HepG2 (cell line): ENCODE results near the gene NCBP2. TPM values are rescaled to one million over a fixed set of nuclear protein-coding genes. Genes with fewer than 3 reads are reported as not detected.

ENCODE experiments used
- BRD4 ChIP-seq: sonication (generic); formaldehyde crosslinking; IDR thresholded peaks from 2 replicates; pipeline ENCODE4 v1.4.0; 2020; ENCODE audit warnings: missing genetic modification reagents
- CERS6 ChIP-seq: sonication (generic); formaldehyde crosslinking; IDR thresholded peaks from 2 replicates; pipeline ENCODE4 v1.5.0; 2020; ENCODE audit warnings: missing genetic modification reagents
- ELF4 ChIP-seq: sonication (generic); formaldehyde crosslinking; IDR thresholded peaks from 2 replicates; pipeline ENCODE4 v1.5.0; 2020; ENCODE audit warnings: missing genetic modification reagents, mild to moderate bottlenecking, moderate library complexity, borderline replicate concordance
- JDP2 ChIP-seq: sonication (generic); formaldehyde crosslinking; IDR thresholded peaks from 2 replicates; pipeline ENCODE4 v1.8.1; 2022; ENCODE audit warnings: missing genetic modification reagents, borderline replicate concordance
- KAT2B ChIP-seq: fragments of 150-350 bp; IDR thresholded peaks from 2 replicates; pipeline ENCODE4 v1.6.1; 2014; ENCODE audit warnings: low read depth, low read length, borderline replicate concordance
- NR2F2 ChIP-seq: IDR thresholded peaks from 2 replicates; pipeline ENCODE4 v1.6.1; 2012; ENCODE audit warnings: low read depth, inconsistent platforms, borderline replicate concordance
- PAX8 ChIP-seq: sonication (generic); formaldehyde crosslinking; IDR thresholded peaks from 2 replicates; pipeline ENCODE4 v1.8.0; 2022; ENCODE audit warnings: mild to moderate bottlenecking, missing genetic modification reagents, borderline replicate concordance
- SP2 ChIP-seq: sonication (generic); formaldehyde crosslinking; IDR thresholded peaks from 2 replicates; pipeline ENCODE4 v1.5.1; 2020; ENCODE audit warnings: mild to moderate bottlenecking, missing genetic modification reagents
- TBP ChIP-seq: sonication (generic); formaldehyde crosslinking; IDR thresholded peaks from 2 replicates; pipeline ENCODE4 v1.5.0; 2020; ENCODE audit warnings: missing genetic modification reagents
- ZNF101 ChIP-seq: sonication (generic); formaldehyde crosslinking; IDR thresholded peaks from 2 replicates; pipeline ENCODE4 v1.4.0; 2020; ENCODE audit warnings: mild to moderate bottlenecking, low read depth, missing genetic modification reagents, borderline replicate concordance
- ZNF326 ChIP-seq: sonication (generic); formaldehyde crosslinking; IDR thresholded peaks from 2 replicates; pipeline ENCODE4 v1.4.0; 2020; ENCODE audit warnings: missing genetic modification reagents, borderline replicate concordance
- ZNF576 ChIP-seq: sonication (generic); formaldehyde crosslinking; IDR thresholded peaks from 2 replicates; pipeline ENCODE4 v1.4.0; 2020; ENCODE audit warnings: mild to moderate bottlenecking, missing genetic modification reagents
- ZNF678 ChIP-seq: sonication (generic); formaldehyde crosslinking; IDR thresholded peaks from 2 replicates; pipeline ENCODE4 v1.4.0; 2020; ENCODE audit warnings: mild to moderate bottlenecking, missing genetic modification reagents
- ZNF75D ChIP-seq: sonication (generic); formaldehyde crosslinking; IDR thresholded peaks from 2 replicates; pipeline ENCODE4 v1.8.1; 2023; ENCODE audit warnings: missing genetic modification reagents, mild to moderate bottlenecking, borderline replicate concordance
- ZNF788 ChIP-seq: sonication (generic); formaldehyde crosslinking; IDR thresholded peaks from 2 replicates; pipeline ENCODE4 v1.5.0; 2020; ENCODE audit warnings: mild to moderate bottlenecking, missing genetic modification reagents, borderline replicate concordance
- ZSCAN9 ChIP-seq: IDR thresholded peaks from 2 replicates; pipeline ENCODE4 v1.6.1; 2016; ENCODE audit warnings: borderline replicate concordance
- polyA plus RNA-seq, 8 experiments: library from polyadenylated mRNA; depleted of rRNA in 3 of 8; stranded (reverse) in 7 of 8; unstranded in 1 of 8; fragments of >200 nt; fragmentation: Illumina TruSeq in 4 of 8; extraction: Trizol in 4 of 8; gene quantifications; 2 replicates each; pipeline versions ENCODE4 v1.2.1 to v1.2.3, GENCODE V29; 2011 to 2016; ENCODE audit warnings: low read depth in 4 of 8, missing spikeins in 1 of 8, mixed read lengths in 1 of 8; ENCODE audit not compliant: insufficient read depth in 1 of 8
- total RNA-seq, 5 experiments: library from RNA; depleted of rRNA; stranded (reverse); fragments of >200 nt; fragmentation: Illumina TruSeq; extraction: Trizol; gene quantifications; 2 replicates each; pipeline ENCODE4 v1.2.3, GENCODE V29; 2016; ENCODE audit warnings: low read depth in 1 of 5
- TF ChIP-seq, protein P1 (sequence below): sonication (generic); formaldehyde crosslinking; IDR thresholded peaks from 2 replicates; pipeline ENCODE4 v1.4.0; 2020; ENCODE audit warnings: missing genetic modification reagents, borderline replicate concordance
- TF ChIP-seq, protein P2 (sequence below): IDR thresholded peaks from 2 replicates; pipeline ENCODE4 v1.6.1; 2016; ENCODE audit warnings: missing compliant biosample characterization, missing genetic modification reagents, borderline replicate concordance
- TF ChIP-seq, protein P3 (sequence below): sonication (generic); formaldehyde crosslinking; conservative IDR thresholded peaks from 2 replicates; pipeline ENCODE4 v1.5.0; 2020; ENCODE audit warnings: missing genetic modification reagents
- TF ChIP-seq, protein P4 (sequence below): sonication (generic); formaldehyde crosslinking; IDR thresholded peaks from 2 replicates; pipeline ENCODE4 v1.8.0; 2022; ENCODE audit warnings: low read depth, missing genetic modification reagents

NCBP2 gene
- total and polyA plus RNA-seq, 2 of the 13 experiments (the other 11 are each of a cell fraction or from before 2014, with no cell fraction given) = 58.7 to 95.5 TPM

- TF ChIP-seq PAX8 (no peak), KAT2B (no peak), NR2F2 (peak; percentile 13; the same call in 1 of the 2 replicates), ELF4 (CRISPR knock-in tag) (no peak), ZNF576 (no peak), ZNF678 (CRISPR knock-in tag) (no peak), JDP2 (no peak), TBP (no peak), SP2 (no peak), CERS6 (CRISPR knock-in tag) (no peak), ZNF101 (CRISPR knock-in tag) (no peak), ZSCAN9 (CRISPR knock-in tag) (no peak), BRD4 (CRISPR knock-in tag) (no peak), ZNF788 (CRISPR knock-in tag) (0 out of 2 replicates have a peak, but pooled peaks have one; percentile 8), ZNF75D (CRISPR knock-in tag) (no peak), ZNF326 (CRISPR knock-in tag) (no peak)
- TF ChIP-seq, protein P1, sequence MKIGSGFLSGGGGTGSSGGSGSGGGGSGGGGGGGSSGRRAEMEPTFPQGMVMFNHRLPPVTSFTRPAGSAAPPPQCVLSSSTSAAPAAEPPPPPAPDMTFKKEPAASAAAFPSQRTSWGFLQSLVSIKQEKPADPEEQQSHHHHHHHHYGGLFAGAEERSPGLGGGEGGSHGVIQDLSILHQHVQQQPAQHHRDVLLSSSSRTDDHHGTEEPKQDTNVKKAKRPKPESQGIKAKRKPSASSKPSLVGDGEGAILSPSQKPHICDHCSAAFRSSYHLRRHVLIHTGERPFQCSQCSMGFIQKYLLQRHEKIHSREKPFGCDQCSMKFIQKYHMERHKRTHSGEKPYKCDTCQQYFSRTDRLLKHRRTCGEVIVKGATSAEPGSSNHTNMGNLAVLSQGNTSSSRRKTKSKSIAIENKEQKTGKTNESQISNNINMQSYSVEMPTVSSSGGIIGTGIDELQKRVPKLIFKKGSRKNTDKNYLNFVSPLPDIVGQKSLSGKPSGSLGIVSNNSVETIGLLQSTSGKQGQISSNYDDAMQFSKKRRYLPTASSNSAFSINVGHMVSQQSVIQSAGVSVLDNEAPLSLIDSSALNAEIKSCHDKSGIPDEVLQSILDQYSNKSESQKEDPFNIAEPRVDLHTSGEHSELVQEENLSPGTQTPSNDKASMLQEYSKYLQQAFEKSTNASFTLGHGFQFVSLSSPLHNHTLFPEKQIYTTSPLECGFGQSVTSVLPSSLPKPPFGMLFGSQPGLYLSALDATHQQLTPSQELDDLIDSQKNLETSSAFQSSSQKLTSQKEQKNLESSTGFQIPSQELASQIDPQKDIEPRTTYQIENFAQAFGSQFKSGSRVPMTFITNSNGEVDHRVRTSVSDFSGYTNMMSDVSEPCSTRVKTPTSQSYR (CRISPR knock-in tag) = peak; percentile 57
- TF ChIP-seq, protein P2, sequence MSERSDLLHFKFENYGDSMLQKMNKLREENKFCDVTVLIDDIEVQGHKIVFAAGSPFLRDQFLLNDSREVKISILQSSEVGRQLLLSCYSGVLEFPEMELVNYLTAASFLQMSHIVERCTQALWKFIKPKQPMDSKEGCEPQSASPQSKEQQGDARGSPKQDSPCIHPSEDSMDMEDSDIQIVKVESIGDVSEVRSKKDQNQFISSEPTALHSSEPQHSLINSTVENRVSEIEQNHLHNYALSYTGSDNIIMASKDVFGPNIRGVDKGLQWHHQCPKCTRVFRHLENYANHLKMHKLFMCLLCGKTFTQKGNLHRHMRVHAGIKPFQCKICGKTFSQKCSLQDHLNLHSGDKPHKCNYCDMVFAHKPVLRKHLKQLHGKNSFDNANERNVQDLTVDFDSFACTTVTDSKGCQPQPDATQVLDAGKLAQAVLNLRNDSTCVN (CRISPR knock-in tag) = no peak
- TF ChIP-seq, protein P3, sequence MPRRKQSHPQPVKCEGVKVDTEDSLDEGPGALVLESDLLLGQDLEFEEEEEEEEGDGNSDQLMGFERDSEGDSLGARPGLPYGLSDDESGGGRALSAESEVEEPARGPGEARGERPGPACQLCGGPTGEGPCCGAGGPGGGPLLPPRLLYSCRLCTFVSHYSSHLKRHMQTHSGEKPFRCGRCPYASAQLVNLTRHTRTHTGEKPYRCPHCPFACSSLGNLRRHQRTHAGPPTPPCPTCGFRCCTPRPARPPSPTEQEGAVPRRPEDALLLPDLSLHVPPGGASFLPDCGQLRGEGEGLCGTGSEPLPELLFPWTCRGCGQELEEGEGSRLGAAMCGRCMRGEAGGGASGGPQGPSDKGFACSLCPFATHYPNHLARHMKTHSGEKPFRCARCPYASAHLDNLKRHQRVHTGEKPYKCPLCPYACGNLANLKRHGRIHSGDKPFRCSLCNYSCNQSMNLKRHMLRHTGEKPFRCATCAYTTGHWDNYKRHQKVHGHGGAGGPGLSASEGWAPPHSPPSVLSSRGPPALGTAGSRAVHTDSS (CRISPR knock-in tag) = no peak
- TF ChIP-seq, protein P4, sequence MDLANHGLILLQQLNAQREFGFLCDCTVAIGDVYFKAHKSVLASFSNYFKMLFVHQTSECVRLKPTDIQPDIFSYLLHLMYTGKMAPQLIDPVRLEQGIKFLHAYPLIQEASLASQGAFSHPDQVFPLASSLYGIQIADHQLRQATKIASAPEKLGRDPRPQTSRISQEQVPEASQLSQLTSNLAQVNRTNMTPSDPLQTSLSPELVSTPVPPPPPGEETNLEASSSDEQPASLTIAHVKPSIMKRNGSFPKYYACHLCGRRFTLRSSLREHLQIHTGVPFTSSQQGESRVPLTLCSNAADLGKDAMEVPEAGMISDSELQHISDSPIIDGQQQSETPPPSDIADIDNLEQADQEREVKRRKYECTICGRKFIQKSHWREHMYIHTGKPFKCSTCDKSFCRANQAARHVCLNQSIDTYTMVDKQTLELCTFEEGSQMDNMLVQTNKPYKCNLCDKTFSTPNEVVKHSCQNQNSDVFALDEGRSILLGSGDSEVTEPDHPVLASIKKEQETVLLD (CRISPR knock-in tag) = no peak
Measured at GRCh38 chr3:196941729-196942225, 551 bp downstream of the NCBP2 start (continued).
